ENCODE results near the gene PDPK1.

PDPK1 gene

GRCh38 chr16:2517954-2518605, 19.7 kb upstream of the PDPK1 start:
- peak overlapping the region; percentile 95 for H3K27ac ChIP-seq

GRCh38 chr16:2518823-2519710, 18.8 kb upstream of the PDPK1 start:
- TF ChIP-seq CTCF (conservative IDR thresholded peaks at IDR 0.05; ENCODE audit: low read depth): no peak
- CTCF ChIA-PET: no interaction called here
- POLR2A ChIA-PET (ENCODE audit: low non-redundant PET): no interaction called here

More at GRCh38 chr16:2517954-2518605, 19.7 kb upstream of the PDPK1 start:
- ChIA-PET CTCF (interaction anchor here (0.6 to 0.8 kb wide), 4 partner anchors 14 to 324 kb away, joined by 3 to 4 read pairs (median 4); no protein-coding TSS in a partner anchor), POLR2A (ENCODE audit: low non-redundant PET) (no interaction called here)
- no peak for TF ChIP-seq CTCF (conservative IDR thresholded peaks at IDR 0.05; ENCODE audit: low read depth)
- DNase-seq (ENCODE audit: low spot score): no peak

GRCh38 chr16:2519711-2520080, 18.1 kb upstream of the PDPK1 start:
- no peak for DNase-seq (ENCODE audit: low spot score)
- no peak for TF ChIP-seq CTCF (conservative IDR thresholded peaks at IDR 0.05; ENCODE audit: low read depth)
- POLR2A ChIA-PET (ENCODE audit: low non-redundant PET): interaction anchor here (1.5 kb wide), 1 partner anchor 12 kb away, joined by 6 read pairs; the partner anchor contains the start of gene CEMP1
- peak overlapping the region; percentile 95 for H3K27ac ChIP-seq
- CTCF ChIA-PET: no interaction called here

More at GRCh38 chr16:2518823-2519710, 18.8 kb upstream of the PDPK1 start:
- H3K27ac ChIP-seq: peak overlapping the region; percentile 95
- DNase-seq (ENCODE audit: low spot score): no peak

GRCh38 chr16:2520097-2520783, 17.6 kb upstream of the PDPK1 start, which contains the start of gene AMDHD2:
Gene AMDHD2, plus strand, starts transcription at chr16:2520371. Its CDS starts 88 bp downstream, at chr16:2520459.
- TF ChIP-seq CTCF (conservative IDR thresholded peaks at IDR 0.05; ENCODE audit: low read depth): no peak
- H3K27ac ChIP-seq: peak within 1 kb of the TSS; percentile 95
- POLR2A ChIA-PET (ENCODE audit: low non-redundant PET): interaction anchor here (0.8 to 1.5 kb wide), 2 partner anchors 11 to 52 kb away, joined by 3 to 6 read pairs; partner anchors contain the start of gene CEMP1
- DNase-seq (ENCODE audit: low spot score): peak; percentile 84
- CTCF ChIA-PET: no interaction called here

- ChIA-PET POLR2A (ENCODE audit: low non-redundant PET) (interaction anchor here (0.8 to 1.5 kb wide), 2 partner anchors 11 to 52 kb away, joined by 3 to 6 read pairs; partner anchors contain the start of gene CEMP1), CTCF (no interaction called here)
- peak; percentile 86 for DNase-seq (ENCODE audit: low spot score)
- no peak for TF ChIP-seq CTCF (conservative IDR thresholded peaks at IDR 0.05; ENCODE audit: low read depth)
- peak overlapping the region; percentile 95 for H3K27ac ChIP-seq
Observed at GRCh38 chr16:2520784-2521531, 16.9 kb upstream of the PDPK1 start.
